Measurements from ENCODE around the gene HOGA1.

DNA sequence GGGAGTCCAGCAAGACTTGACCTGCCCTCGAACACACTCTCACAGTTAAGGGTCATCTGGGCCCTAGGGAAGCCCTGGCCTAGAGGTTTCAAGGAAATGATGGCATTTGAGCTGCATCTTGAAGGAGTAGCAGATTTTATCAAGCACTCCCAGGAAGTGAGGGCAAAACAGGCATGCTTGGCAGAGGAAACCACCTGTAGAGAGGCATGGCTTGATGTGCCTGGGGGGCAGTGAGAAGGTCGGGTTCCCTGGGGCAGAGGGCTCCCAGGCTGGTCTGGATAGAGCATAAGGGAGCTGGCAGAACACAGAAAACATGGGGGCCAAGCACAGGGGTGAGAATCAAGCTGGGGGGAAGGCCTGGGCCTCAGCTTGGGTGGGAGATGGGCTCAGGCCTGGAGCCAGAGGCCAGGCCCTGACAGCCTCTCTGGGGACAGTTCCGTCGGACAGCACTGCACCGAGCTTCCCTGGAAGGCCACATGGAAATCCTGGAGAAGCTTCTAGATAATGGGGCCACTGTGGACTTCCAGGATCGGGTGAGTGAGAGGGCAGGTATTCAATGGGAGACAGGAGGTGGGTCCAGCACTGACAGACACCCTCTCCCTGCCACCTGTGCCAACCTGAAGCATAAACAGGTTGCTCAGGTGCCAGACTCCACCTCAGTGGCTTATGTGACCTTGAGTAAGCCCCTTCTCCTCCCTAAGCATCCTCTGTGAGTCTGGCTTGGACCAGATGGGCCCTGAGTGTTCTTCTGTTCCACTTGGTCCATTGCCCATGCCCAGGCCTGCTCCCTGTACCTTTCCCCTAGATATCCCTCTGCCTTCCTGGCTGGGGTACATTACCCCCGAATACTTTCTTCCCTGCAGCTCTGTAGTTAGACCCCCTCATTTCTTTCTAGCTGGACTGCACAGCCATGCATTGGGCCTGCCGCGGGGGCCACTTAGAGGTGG is 3.5 kb upstream of the HOGA1 start:
- TF ChIP-seq POLR2AphosphoS5 (IDR thresholded peaks at IDR 0.05; ENCODE audit: borderline replicate concordance, low read depth, low read length): no peak
- TF ChIP-seq EZH2 (IDR thresholded peaks at IDR 0.05): no peak
